Tibial nerve (tissue), 4 donors: ENCODE measurements around the gene FBXL14.

Source experiments
- CTCF ChIP-seq, 5 experiments: fragments of 200-600 bp in 3 of 5; fragments of 450-650 bp in 2 of 5; sonication (generic) in 3 of 5; IDR thresholded peaks; one replicate each; pipeline ENCODE4 v1.5.1; 2016 to 2019; ENCODE audit warnings: antibody characterized with exemption in 5 of 5, mild to moderate bottlenecking in 3 of 5, moderate library complexity in 2 of 5
- EP300 ChIP-seq, 2 donors: sonication (generic); formaldehyde crosslinking; IDR thresholded peaks; one replicate each; pipeline ENCODE4 v1.6.1; 2017; ENCODE audit warnings: antibody characterized with exemption in 2 of 2, mild to moderate bottlenecking in 1 of 2

- TF ChIP-seq CTCF (IDR thresholded peaks at IDR 0.05) = no peak
- TF ChIP-seq EP300 (IDR thresholded peaks at IDR 0.05) = no peak
Measured at GRCh38 chr12:1575408-1576401, 18.7 kb downstream of the FBXL14 start.
